Medulla oblongata (tissue), 1 donor: ENCODE measurements around the gene KIRREL3.

Source experiments
- DNase-seq: peaks from one replicate; pipeline ENCODE4 v3.0.0-alpha.2; 2015; ENCODE audit errors: extremely low spot score

KIRREL3 gene

DNA sequence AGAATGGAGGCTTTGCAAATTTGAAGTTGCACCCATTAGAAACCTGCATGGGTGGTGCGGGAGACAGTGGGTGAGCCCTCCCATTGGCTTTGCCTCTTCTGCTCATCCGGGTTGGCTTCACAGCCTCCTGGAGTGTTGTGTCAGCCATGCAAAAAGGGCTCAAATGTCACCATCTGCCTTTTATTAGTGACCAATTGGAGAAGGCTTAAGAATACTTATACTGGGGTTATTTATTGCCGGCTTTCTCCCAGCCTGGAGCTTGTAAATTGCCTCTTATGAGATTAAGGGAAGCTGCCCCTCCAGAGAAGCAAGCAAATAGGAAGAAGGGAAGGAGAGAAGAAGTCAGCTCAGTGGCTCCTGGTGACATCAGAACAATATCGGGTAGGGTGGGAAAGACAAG, 462.5 kb downstream of the KIRREL3 start:
- no peak for DNase-seq

DNA sequence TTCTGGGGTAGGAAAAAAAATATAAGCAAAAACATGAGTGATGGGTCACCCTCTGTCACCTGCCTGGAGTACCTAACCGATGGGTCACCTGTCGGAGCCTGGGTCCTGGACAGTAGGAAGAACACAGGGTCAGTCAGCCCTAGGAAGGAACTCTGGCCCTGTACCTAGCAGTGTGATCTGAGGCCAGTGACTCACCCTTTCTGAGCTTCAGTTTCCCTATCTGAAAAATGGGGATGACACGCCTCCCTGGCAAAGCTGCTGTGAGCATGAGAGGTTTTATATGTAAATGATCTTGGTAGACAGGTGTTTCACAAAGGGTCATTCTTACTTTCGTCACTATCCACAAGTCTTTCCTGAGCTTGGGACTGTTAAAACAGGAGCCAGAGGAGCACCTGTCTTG, 463.1 kb downstream of the KIRREL3 start:
- no peak for DNase-seq

DNA sequence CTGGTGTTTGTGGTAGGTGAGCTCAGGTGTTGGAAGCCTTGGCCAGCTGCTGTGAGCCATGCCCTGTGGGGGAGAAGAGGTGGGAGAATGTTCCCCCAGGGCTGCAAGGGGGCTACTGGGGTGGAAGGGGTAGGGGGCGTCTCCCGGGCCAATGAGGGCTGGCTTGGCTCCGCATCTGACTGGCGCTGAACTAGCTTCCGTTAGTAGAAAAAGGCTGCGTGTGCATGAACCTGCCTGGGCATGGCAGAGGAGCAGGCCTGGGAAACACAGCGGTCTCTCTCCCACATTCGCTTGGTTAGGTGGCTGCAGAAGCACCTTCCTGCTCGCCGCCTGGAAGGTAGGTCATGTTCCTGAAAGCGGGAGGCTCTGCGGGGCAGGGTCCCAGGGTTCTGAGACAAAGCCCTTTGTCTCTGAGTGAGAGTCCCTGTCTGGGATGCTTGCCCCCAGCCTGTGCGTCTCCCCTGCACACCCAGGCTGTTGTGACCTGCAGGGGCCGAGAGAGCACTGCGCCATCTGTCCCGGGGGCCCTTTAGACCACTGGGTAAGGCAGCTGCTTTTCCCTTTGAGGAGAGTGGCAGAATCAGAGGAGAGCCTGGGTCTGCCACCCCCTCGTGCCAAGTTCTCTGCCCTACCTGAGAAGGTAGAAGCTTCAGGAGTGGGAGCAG, 466.3 kb downstream of the KIRREL3 start:
- DNase-seq, result no peak

DNA sequence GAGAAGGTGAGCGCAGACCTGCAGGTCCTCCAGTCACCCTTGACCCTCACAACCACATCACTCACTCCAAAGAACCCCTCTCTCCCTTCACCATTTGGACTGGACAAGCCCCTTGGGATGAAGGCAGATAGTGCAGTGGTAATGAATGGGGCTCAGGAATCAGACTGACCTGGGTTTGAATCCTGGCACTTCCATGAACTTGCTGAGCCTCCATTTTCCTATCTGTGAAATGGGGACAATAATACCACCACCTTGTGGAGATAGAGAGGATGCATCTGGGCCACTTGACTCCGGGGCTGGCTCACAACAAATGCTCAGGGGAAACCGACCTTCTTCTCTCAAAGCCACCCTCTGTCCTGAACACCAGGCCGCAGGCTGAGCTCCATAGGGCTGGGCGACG, 467.0 kb downstream of the KIRREL3 start:
- DNase-seq, result no peak

DNA sequence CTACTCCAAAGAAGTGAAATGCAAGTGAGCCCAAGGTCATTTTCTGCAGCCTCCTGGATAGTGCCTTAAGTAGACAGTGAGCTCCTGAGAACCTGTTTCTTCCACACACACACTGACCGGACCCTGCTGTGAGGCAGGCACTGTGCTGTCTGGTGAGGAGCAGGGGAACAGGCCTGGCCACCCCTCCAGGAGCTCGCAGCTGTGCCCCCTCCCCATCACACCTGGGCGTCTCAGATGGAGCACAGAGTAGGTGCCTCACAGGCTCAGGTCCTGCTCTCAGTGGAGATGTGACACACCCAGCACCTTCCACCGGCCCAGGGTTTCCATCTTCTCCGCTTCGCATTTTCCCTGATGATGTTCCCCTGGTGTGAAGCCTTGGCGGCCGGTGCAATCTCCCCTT, 470.2 kb downstream of the KIRREL3 start:
- no peak for DNase-seq

DNA sequence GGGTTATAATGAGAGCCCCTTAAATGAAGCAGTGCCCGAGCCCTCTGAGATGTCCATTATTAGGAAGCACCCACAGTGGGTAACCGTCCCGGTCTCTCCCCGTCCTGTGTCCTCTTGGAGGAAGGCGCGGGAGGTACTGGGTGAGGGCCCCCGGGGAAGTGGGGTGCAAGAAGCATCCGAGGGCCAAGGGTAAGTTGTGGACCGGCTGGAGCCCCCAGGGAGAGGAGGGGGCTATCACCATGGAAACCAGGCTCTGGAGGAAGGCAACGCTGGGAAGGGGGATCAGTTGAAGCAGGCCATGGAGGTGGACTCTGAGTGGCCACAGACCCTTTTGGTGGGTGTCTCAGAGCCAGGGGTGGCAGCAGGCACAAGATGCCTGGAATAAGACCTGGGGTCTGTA, 471.5 kb downstream of the KIRREL3 start:
- no peak for DNase-seq

DNA sequence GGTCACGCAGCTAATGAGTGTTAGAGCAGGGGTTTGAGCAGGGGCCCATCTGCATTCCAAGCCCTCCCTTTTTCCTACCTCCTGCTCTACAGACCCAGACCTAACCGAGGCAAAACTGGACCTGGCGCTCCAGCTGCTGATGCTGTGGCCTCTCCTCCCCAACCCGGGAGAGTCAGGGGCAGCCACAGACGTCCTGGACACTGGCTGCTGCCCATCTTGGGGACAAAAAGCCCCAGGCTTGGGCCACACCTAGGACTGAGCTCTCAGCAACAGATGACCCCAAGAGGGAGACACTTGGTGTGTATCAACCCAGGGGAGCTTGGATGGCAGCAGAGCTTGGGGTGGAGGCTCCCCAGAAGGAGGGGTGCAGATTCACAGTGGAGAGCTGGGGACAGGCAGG, 472.5 kb downstream of the KIRREL3 start:
- DNase-seq, result no peak

DNA sequence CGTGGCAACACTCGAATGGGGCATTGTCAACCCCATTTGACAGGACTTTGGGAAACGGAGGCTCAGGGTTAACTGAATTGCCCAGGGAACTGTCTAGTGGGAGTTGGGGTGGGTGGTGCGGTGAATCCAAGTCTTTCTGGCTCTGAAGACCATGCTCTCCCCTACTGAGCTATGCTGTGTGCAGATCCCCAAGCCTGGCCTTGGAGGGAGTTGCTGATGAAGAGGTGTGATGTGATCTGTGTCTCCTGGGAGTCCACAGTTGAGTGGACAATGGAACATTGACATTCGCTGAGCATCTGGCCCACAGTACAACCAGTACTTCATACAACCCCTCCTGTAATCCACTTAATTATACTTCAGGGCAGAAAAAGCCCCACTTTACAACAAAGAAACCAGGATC, 472.9 kb downstream of the KIRREL3 start:
- DNase-seq, result no peak

DNA sequence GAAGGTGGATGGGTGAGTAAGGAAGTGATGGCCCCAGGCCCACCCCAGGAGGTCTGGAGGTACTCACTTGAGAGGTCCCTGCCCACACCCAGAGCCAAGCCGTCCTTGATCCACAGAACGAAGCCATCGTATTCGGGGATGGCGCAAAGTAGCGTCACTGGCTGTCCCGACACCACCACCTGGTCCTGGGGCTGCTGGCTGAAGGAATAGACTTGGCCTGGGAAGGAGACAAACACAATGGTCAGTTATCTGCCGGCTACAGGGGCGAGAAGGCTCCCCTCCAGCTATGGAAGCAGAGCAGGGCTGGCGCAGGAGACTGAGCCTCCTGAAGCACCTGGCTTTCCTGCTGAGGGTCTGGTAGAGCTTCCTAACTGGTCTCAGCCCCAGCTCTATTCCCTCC, 474.1 kb downstream of the KIRREL3 start:
- no peak for DNase-seq

DNA sequence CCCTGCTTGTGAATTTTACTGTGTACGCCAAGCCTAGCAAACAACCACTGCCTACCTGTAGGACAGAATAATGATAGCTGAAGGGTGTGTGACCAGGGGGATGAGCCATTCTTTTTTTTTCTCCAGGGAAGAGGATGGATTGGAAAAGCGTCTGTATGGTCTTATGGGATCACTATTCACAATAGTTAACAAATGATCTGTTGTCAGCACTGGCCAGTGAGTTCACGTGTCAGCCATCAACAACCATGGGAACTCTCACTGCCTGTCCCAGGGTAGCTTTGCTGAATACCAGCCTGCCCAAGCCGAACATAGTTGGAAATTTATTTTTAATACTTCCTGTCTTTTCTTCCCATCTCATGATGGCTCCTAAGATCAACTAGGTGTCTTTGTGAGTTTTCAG, 474.9 kb downstream of the KIRREL3 start:
- DNase-seq, result peak; percentile 40

DNA sequence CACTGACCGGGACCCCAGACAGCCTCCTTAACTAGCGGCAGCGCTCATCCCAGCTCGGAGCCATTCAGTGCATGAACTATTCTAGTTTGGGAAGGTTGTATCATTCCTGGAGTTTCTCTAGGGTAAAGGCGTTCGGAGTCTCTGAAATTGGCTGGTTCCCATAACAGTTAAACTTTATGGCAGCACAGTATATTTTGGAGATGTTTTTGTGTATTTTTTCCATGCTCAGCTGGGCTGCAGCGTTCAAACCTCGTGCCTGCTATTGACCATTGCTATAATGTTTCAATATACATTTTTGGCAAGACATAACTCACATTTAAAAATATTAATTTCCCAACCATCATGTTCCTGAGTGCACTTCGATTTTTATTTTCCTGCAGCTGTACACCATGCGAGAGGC, 475.4 kb downstream of the KIRREL3 start:
- no peak for DNase-seq

DNA sequence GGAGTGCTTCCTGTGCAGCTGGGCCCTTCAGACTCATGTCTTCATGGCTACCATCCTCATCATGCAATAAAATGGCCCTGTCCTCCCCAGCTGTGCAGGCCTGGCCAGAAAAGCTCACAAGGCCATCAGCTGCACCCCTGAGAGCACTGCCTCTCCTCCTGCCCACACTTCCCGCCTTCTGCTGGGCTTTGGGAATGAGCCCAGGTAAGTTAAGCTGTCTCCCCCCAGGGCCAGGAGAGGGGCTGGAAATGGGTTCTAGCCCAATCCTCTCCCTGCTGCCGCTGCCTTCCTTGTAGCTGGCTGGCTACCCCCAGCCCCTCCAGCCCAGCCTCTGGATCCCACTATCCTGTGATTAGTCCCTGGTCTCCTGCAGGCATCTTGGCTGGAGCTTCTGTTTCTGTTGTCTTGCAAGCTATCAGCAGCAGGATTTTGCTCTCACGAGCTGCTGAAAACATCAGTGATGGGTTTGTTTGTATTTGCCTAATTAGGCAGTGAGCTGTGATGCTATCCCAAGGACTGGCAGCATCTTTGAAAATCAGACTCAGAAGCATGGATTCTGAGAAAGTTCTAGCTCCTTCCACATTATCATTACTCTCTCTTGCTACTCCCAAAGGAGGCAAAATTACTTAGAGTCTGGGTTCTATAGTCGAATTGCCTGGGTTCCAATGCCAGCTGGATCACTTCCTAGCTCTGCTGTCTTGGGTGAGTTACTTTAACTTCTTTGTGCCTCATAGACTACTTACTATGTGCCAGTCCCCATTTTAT, 476.9 kb downstream of the KIRREL3 start:
- peak; percentile 8 for DNase-seq

DNA sequence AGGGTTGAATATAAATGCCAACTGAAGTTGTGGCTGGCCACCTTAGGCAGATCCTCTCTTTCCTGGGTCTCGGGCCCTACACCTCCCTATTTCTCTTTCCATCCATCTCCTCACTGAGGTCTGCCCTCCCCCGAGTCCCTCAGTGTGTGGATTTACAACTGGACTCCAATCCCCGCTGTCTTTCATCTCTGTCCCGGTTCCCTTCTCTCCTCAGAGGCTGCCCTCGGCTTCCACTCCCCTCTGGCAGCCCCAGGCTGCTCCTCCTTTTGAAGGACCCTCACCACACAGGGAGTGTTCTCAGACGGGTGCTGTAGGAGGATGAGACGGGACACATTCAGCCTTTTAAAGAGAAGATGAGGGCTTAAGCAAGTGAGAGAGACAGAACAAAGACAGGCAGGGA, 478.0 kb downstream of the KIRREL3 start:
- DNase-seq, result no peak

DNA sequence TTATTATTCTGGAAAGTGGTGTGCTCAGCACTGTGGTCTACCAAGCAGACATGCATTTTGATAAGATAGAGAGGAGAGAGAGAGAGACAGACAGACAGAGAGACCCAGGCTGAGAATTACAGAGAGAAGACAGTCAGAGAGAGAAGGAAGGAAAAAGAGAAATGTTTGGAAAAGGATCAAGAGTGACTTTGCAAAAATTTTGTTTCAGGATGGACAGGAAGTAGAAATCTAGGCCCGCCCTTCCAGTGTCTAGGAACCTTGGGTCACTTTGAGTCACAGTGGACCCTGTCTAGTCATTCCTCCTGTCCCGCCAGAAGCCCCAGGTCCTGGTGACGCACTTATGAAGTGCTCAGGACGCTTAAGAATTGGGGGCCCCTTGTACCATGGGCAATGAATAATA, 478.4 kb downstream of the KIRREL3 start:
- no peak for DNase-seq

DNA sequence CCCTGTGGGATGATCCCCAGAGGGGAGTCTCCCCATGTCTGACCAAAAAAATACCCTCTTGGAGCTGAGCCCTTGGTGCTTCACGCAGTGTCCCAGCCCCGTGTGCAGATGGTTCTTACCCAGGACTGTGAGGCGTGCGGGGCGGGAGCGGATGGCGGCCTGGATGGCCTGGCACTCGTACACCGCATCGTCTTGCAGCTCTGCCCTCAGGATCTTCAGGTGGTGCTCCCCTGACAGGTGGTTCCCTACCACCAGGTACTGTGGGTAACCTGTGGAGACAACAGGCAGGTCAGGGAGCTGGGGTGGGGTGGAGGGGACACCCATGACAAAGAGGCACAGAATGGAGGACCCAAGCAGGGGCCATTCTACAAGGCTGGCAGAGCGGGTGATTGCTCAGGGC, 479.4 kb downstream of the KIRREL3 start:
- no peak for DNase-seq

DNA sequence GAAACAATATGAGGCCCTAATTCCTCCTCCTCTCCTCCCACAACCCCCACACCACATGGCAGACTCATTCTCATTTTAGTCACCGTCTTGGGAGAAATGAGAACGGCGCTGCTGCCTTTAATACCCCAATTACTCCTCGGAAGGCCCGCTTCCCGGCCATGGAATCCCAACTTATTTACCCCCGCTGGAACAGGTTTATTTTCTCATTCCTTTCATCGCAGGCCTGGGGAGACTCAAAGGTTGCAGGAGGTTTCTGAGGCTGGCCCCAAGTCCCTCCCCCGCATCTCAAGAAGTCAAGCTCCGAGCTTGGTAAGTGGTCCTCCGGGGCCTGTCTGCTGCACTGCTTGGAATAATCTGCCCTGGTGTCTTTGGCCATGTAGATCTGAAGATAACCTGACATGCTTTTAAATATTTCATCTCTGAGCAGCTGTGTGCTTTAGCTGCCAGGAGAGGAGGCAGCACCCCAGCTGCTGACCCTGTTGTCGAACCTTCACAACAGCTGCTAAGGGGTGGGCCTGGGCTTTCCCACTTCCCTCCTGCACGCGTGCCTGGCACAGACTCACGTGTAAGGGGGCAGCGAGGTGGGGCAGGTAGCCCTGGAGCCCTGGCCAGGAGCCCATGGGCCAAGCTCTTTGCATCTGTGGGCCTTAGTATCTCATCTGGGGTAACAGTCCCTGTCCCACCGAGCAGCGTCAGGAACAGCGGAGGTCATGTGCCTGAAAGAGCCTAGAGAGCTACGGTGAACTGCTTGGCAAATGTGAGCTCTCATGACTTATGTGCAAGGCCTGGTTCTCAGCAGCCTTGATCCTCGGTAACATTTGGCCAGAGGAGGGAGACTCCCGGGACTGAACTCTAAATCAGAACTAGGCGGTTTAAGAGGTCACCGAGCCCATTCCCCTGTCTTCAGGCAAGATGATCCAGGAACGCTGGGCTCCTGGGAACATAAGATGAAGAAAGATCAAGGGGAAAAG, 480.5 kb downstream of the KIRREL3 start:
- DNase-seq, result no peak

DNA sequence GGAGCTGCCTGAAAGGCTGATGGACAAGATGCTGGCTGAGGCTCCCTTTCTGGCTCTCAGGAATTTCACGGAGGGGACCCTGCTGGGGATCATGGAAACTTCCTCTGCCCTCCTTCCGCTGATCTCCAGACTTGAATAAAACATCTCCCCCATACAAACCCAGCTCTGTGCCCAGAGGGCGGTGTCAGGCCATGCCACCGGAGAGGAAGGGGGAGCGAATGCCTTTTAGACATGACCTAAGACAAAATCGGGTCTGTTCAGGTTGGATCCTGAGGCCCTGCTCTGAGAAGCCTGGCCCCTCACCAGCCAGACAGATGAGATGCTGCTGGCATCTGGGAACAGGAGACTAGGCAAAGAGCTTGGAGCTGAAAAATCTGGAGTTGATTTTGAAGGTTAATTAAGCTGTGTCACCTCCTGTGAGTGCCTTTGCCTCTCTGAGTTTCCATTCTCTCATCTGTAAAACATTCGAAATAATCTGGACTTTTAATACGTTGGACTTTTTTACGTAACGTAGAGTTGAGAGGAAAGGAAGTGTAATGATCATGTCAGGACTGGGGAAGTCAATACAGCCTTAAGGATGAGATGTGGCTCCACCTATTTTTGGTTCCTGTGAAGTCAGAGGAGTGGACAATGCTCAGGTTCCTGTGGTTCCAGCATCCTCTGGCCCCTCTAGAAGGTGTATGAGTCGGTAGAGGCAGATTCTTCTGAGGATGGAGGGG, 481.4 kb downstream of the KIRREL3 start:
- no peak for DNase-seq

DNA sequence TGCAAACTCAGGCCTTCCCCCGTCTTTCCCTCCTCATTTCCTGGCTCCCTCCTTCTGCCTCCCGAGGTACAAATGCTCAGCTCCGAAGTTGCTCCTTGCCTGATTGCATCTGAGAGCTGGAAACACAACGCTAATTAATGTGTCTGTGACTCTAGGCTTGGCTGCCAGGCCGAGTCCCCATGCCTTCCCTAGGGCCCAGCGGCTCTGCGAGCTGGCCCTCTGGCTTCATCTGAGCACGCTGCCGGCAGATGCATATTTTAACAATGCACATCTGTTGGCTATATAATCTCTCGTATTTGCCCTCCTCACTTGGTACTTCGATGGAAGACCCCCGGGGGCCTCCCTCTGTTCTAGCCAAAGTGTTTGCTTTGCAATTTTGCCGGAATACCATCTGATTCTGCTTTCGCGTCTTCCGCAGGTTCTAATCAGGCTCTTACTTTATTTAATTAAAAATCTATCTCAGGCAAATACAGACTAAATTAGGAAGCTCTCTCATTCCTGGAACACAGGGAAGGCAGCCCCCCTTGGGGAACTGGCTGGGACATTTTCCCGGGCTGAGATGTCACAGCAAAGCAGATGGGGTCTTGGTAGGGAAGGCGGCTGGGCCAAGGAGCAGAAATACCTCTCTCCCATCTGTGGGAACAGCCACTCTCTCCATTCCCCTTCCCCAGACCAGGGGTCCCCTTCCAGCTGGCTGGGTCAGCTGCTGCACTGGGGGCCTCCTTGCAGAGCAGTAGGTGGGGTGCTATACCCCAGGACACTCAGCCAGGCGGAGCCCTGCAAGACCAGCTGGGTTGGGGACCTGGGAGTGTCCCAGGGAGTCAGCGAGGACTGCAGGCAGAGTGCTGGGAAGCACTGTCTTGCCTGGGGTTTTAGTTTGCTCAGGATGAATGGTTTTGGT, 482.2 kb downstream of the KIRREL3 start:
- DNase-seq, result no peak

DNA sequence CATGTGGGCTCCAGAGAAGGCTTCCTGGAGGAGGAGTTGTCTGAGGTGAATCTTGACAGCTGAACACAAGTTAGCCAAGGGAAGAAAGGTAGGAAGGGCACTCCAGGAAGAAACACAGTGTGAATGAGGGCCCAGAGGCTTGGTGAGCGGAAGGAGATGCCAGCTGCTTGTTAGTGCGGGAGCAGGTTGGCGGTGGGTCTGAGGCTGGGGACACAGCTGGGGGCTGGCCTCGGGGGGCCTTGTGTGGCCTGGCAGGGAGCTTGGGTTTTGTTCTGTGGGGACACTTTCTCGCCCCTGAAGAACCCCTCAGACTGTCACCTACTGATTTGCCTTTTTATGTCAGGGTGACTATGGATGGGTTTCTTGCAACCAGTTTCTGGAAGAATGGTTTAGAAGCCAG, 485.1 kb downstream of the KIRREL3 start:
- DNase-seq, result no peak

DNA sequence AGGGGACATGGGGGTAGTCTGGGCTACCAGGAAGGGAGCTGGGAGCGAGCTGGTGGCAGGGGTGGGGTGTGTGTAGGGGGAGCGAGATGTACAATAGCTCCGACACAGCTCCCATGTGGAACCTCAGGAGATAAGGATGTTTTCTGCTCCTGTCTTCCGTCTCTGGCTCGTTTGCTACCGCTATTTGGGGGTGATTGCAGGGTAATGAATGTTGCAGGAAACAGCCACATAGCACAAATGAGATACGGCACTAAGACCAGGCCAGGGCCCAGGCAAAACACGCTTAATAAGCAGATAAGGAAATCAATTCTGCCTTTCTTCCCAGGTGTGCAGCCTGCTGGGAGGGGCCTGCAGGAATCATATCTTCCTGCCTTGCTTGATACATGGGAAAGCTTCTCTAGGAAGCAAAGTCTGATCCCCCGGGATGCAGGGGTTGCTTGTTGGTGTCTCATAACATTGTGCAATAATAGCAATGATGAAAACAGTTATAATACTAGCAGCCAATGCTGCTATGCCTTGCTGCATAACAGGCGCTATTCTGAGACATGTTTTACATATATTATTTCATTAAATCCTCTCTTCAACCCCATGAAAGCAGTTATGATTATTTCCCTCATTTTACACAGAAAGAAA, 486.4 kb downstream of the KIRREL3 start:
- DNase-seq, result no peak
